ENCODE measurements around the gene ZNF2.
"Not testable (repeated sequence)": the region's sequence is repeated elsewhere in the genome, so short reads cannot be mapped to it uniquely, and the experiment has no call there.

ZNF2 gene

GRCh38 chr2:95159690-95160449, 5.7 kb upstream of the ZNF2 start, which contains the start of gene ZNF514:
ZNF514 (minus strand) TSS chr2:95159848; CDS start chr2:95153253, 6,595 bp downstream.
- peaks cover 3% of the 10 kb centered on the region for H3K4me1 ChIP-seq (ENCODE audit: control insufficient read depth, insufficient read depth, low read length)
- 11 to 12% methylated on average over 64 of the region's 64 CpGs for WGBS, 2 experiments

GRCh38 chr2:95165030-95165370, 609 bp upstream of the ZNF2 start:
- Histone ChIP-seq H3K27me3 (ENCODE audit: control insufficient read depth, insufficient read depth, low read length, poor library complexity, severe bottlenecking) (peaks cover 4% of the 10 kb centered on the region), H3K27ac (ENCODE audit: insufficient read depth, low read depth, low read length, poor library complexity, severe bottlenecking) (peak overlapping the region; percentile 67), H3K36me3 (ENCODE audit: control insufficient read depth, insufficient read depth, low read length) (no peaks in the 10 kb centered on the region), H3K4me3 (ENCODE audit: insufficient read depth, low read depth, low read length) (peak overlapping the region; percentile 85), H3K9me3 (ENCODE audit: control insufficient read depth, low read length) (no peaks in the 10 kb centered on the region), H3K4me1 (ENCODE audit: control insufficient read depth, insufficient read depth, low read length) (peaks cover 3% of the 10 kb centered on the region)
- 4% methylated on average over 9 of the region's 9 CpGs for WGBS, 2 experiments

More at GRCh38 chr2:95159690-95160449, 5.7 kb upstream of the ZNF2 start, which contains the start of gene ZNF514:
- peaks cover 9% of the 10 kb centered on the region for H3K36me3 ChIP-seq (ENCODE audit: control insufficient read depth, insufficient read depth, low read length)
- H3K27me3 ChIP-seq (ENCODE audit: control insufficient read depth, insufficient read depth, low read length, poor library complexity, severe bottlenecking), result peaks cover 7% of the 10 kb centered on the region
- no peak within 1 kb of the TSS for H3K27ac ChIP-seq (ENCODE audit: insufficient read depth, low read depth, low read length, poor library complexity, severe bottlenecking)
- no peaks in the 10 kb centered on the region for H3K9me3 ChIP-seq (ENCODE audit: control insufficient read depth, low read length)
- peak within 1 kb of the TSS; percentile 69 for H3K4me3 ChIP-seq (ENCODE audit: insufficient read depth, low read depth, low read length)

- Histone ChIP-seq H3K4me1 (ENCODE audit: control insufficient read depth, insufficient read depth, low read length) (peaks cover 3% of the 10 kb centered on the region), H3K27ac (ENCODE audit: insufficient read depth, low read depth, low read length, poor library complexity, severe bottlenecking) (no peak overlapping the region)
- 15% methylated on average over 15 to 16 of the region's 16 CpGs for WGBS, 2 experiments
Observed at GRCh38 chr2:95166065-95166763, 605 bp downstream of the ZNF2 start.

GRCh38 chr2:95171902-95172301, 6.3 kb downstream of the ZNF2 start:
- Histone ChIP-seq H3K36me3 (ENCODE audit: control insufficient read depth, insufficient read depth, low read length) (no peaks in the 10 kb centered on the region), H3K27me3 (ENCODE audit: control insufficient read depth, insufficient read depth, low read length, poor library complexity, severe bottlenecking) (no peaks in the 10 kb centered on the region), H3K9me3 (ENCODE audit: control insufficient read depth, low read length) (no peaks in the 10 kb centered on the region), H3K4me3 (ENCODE audit: insufficient read depth, low read depth, low read length) (no peak overlapping the region), H3K4me1 (ENCODE audit: control insufficient read depth, insufficient read depth, low read length) (no peaks in the 10 kb centered on the region), H3K27ac (ENCODE audit: insufficient read depth, low read depth, low read length, poor library complexity, severe bottlenecking) (no peak overlapping the region)
- WGBS, 2 experiments, result 91% methylated on average over 7 of the region's 7 CpGs

More at GRCh38 chr2:95166065-95166763, 605 bp downstream of the ZNF2 start:
- Histone ChIP-seq H3K36me3 (ENCODE audit: control insufficient read depth, insufficient read depth, low read length) (no peaks in the 10 kb centered on the region), H3K9me3 (ENCODE audit: control insufficient read depth, low read length) (no peaks in the 10 kb centered on the region), H3K27me3 (ENCODE audit: control insufficient read depth, insufficient read depth, low read length, poor library complexity, severe bottlenecking) (peaks cover 4% of the 10 kb centered on the region), H3K4me3 (ENCODE audit: insufficient read depth, low read depth, low read length) (peak overlapping the region; percentile 85)

- no peaks in the 10 kb centered on the region for H3K36me3 ChIP-seq (ENCODE audit: control insufficient read depth, insufficient read depth, low read length)
- no peaks in the 10 kb centered on the region for H3K9me3 ChIP-seq (ENCODE audit: control insufficient read depth, low read length)
- no peak overlapping the region for H3K27ac ChIP-seq (ENCODE audit: insufficient read depth, low read depth, low read length, poor library complexity, severe bottlenecking)
- H3K27me3 ChIP-seq (ENCODE audit: control insufficient read depth, insufficient read depth, low read length, poor library complexity, severe bottlenecking), result no peaks in the 10 kb centered on the region
- no peaks in the 10 kb centered on the region for H3K4me1 ChIP-seq (ENCODE audit: control insufficient read depth, insufficient read depth, low read length)
- no peak overlapping the region for H3K4me3 ChIP-seq (ENCODE audit: insufficient read depth, low read depth, low read length)
- WGBS, 2 experiments, result 94 to 95% methylated on average over 2 of the region's 2 CpGs
Observed at GRCh38 chr2:95174031-95174542, 8.5 kb downstream of the ZNF2 start.

- no peaks in the 10 kb centered on the region for H3K4me1 ChIP-seq (ENCODE audit: control insufficient read depth, insufficient read depth, low read length)
- WGBS, 2 experiments, result 94% methylated on average over 7 of the region's 7 CpGs
- H3K27ac ChIP-seq (ENCODE audit: insufficient read depth, low read depth, low read length, poor library complexity, severe bottlenecking), result no peak overlapping the region
- no peaks in the 10 kb centered on the region for H3K27me3 ChIP-seq (ENCODE audit: control insufficient read depth, insufficient read depth, low read length, poor library complexity, severe bottlenecking)
- H3K36me3 ChIP-seq (ENCODE audit: control insufficient read depth, insufficient read depth, low read length), result peaks cover 13% of the 10 kb centered on the region
- no peak overlapping the region for H3K4me3 ChIP-seq (ENCODE audit: insufficient read depth, low read depth, low read length)
- H3K9me3 ChIP-seq (ENCODE audit: control insufficient read depth, low read length), result no peaks in the 10 kb centered on the region
Observed at GRCh38 chr2:95179451-95179850, 13.8 kb downstream of the ZNF2 start.

GRCh38 chr2:95181774-95182173, 16.2 kb downstream of the ZNF2 start:
- Histone ChIP-seq H3K27ac (ENCODE audit: insufficient read depth, low read depth, low read length, poor library complexity, severe bottlenecking) (no peak overlapping the region), H3K36me3 (ENCODE audit: control insufficient read depth, insufficient read depth, low read length) (peaks cover 13% of the 10 kb centered on the region), H3K27me3 (ENCODE audit: control insufficient read depth, insufficient read depth, low read length, poor library complexity, severe bottlenecking) (no peaks in the 10 kb centered on the region), H3K4me3 (ENCODE audit: insufficient read depth, low read depth, low read length) (no peak overlapping the region), H3K9me3 (ENCODE audit: control insufficient read depth, low read length) (no peaks in the 10 kb centered on the region), H3K4me1 (ENCODE audit: control insufficient read depth, insufficient read depth, low read length) (no peaks in the 10 kb centered on the region)
- WGBS, 2 experiments, result 96 to 98% methylated on average over 18 of the region's 18 CpGs

GRCh38 chr2:95185197-95185596, 19.6 kb downstream of the ZNF2 start:
- Histone ChIP-seq H3K9me3 (ENCODE audit: control insufficient read depth, low read length) (no peaks in the 10 kb centered on the region), H3K36me3 (ENCODE audit: control insufficient read depth, insufficient read depth, low read length) (peaks cover 13% of the 10 kb centered on the region), H3K4me1 (ENCODE audit: control insufficient read depth, insufficient read depth, low read length) (no peaks in the 10 kb centered on the region), H3K4me3 (ENCODE audit: insufficient read depth, low read depth, low read length) (no peak overlapping the region), H3K27ac (ENCODE audit: insufficient read depth, low read depth, low read length, poor library complexity, severe bottlenecking) (no peak overlapping the region), H3K27me3 (ENCODE audit: control insufficient read depth, insufficient read depth, low read length, poor library complexity, severe bottlenecking) (no peaks in the 10 kb centered on the region)
- 95 to 96% methylated on average over 3 of the region's 3 CpGs for WGBS, 2 experiments

- H3K27me3 ChIP-seq (ENCODE audit: control insufficient read depth, insufficient read depth, low read length, poor library complexity, severe bottlenecking), result no peaks in the 10 kb centered on the region
- WGBS, 2 experiments, result 75 to 93% methylated on average over 1 to 2 of the region's 2 CpGs
Observed at GRCh38 chr2:95185973-95186372, 20.4 kb downstream of the ZNF2 start.

GRCh38 chr2:95192956-95193355, 27.3 kb downstream of the ZNF2 start:
- H3K4me3 ChIP-seq (ENCODE audit: insufficient read depth, low read depth, low read length); H3K9me3 ChIP-seq (ENCODE audit: control insufficient read depth, low read length); H3K27me3 ChIP-seq (ENCODE audit: control insufficient read depth, insufficient read depth, low read length, poor library complexity, severe bottlenecking); H3K27ac ChIP-seq (ENCODE audit: insufficient read depth, low read depth, low read length, poor library complexity, severe bottlenecking); H3K36me3 ChIP-seq (ENCODE audit: control insufficient read depth, insufficient read depth, low read length); H3K4me1 ChIP-seq (ENCODE audit: control insufficient read depth, insufficient read depth, low read length): not testable (repeated sequence)
- WGBS, 2 experiments, result 20 to 22% methylated on average over 14 to 15 of the region's 15 CpGs

More at GRCh38 chr2:95185973-95186372, 20.4 kb downstream of the ZNF2 start:
- Histone ChIP-seq H3K9me3 (ENCODE audit: control insufficient read depth, low read length) (no peaks in the 10 kb centered on the region), H3K36me3 (ENCODE audit: control insufficient read depth, insufficient read depth, low read length) (peaks cover 7% of the 10 kb centered on the region), H3K4me3 (ENCODE audit: insufficient read depth, low read depth, low read length) (no peak overlapping the region), H3K4me1 (ENCODE audit: control insufficient read depth, insufficient read depth, low read length) (no peaks in the 10 kb centered on the region), H3K27ac (ENCODE audit: insufficient read depth, low read depth, low read length, poor library complexity, severe bottlenecking) (no peak overlapping the region)
